Measurements from ENCODE around the gene TGM5. TPM values are rescaled to one million over a fixed set of nuclear protein-coding genes. Genes with fewer than 3 reads are reported as not detected.

Gene TGM5
- total RNA-seq, 2 donors from 2014 or later = not detected

DNA sequence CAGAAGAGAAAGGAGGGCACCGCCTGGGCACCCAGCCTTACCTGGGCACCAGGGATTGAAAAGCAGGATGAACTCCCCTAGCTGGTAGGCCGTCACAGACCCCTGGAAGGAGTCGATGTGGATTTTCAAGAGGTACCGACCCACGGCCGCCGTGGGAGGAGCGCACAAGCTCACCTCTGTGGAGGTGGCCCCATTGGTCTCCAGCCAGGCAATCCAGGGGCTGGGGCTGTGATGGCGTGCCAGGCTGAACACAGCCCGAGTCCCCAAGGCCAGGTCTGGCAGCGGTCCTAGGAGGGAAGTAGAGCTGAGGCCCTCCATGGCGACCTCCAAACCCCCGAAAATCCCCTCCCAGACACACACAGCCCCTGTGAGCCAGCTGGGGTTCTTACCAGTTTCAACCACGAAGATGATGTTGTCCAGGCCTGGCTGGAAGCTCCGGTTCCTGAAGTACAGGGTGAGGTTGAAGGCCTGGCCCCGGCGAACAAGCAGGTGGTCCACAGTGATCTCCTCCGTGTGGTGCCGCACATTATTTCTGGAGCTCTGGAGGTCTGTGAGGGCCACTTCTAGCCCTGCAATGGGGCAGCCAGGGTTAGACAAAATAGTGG, 6.6 kb downstream of the TGM5 start:
- Histone ChIP-seq H3K4me1 (ENCODE audit: control insufficient read depth in 1 of 2, low read depth in 2 of 2) (no peaks in the 10 kb centered on the region), H3K36me3 (no peaks in the 10 kb centered on the region), H3K4me3 (no peak overlapping the region), H3K27me3 (replicated peaks; ENCODE audit: insufficient read depth) (no peaks in the 10 kb centered on the region), H3K9me3 (no peaks in the 10 kb centered on the region), H3K27ac (no peak overlapping the region)
- DNase-seq (ENCODE audit: low spot score) (no peak), ATAC-seq (ENCODE audit: insufficient number of reproducible peaks, low FRiP score, low read depth) (no peak)
- no peak for TF ChIP-seq CTCF (IDR thresholded peaks at IDR 0.05)

- Histone ChIP-seq H3K4me1 (ENCODE audit: control insufficient read depth in 1 of 2, low read depth in 2 of 2) (no peaks in the 10 kb centered on the region), H3K27ac (no peak overlapping the region), H3K27me3 (replicated peaks; ENCODE audit: insufficient read depth) (no peaks in the 10 kb centered on the region), H3K4me3 (no peak overlapping the region), H3K9me3 (no peaks in the 10 kb centered on the region), H3K36me3 (no peaks in the 10 kb centered on the region)
- DNase-seq (ENCODE audit: low spot score) (no peak), ATAC-seq (ENCODE audit: insufficient number of reproducible peaks, low FRiP score, low read depth) (no peak)
- no peak for TF ChIP-seq CTCF (IDR thresholded peaks at IDR 0.05)
Observed at GRCh38 chr15:43258781-43259180, 7.9 kb downstream of the TGM5 start.

DNA sequence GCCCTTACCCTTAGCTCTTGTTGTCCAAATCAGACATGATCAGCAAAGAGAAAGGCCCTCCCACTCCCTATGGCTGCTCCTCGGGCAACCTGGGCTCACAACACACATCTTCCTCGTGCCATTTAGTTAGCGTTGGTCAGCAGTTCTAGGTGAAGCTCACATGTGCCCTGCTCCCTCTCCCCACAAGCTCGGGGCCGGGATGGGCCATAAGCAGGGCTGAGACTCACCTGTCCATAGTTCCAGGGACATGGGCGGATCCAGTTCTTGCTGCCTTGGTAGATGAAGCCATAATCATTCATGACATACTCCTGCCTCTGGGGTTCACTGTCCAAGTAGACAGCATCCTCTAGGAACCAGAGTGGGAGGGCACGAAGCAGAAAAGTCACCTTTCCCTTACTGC, 10.4 kb downstream of the TGM5 start:
- DNase-seq (ENCODE audit: low spot score) (no peak), ATAC-seq (ENCODE audit: insufficient number of reproducible peaks, low FRiP score, low read depth) (no peak)
- Histone ChIP-seq H3K27ac (no peak overlapping the region), H3K27me3 (replicated peaks; ENCODE audit: insufficient read depth) (no peaks in the 10 kb centered on the region), H3K9me3 (no peaks in the 10 kb centered on the region), H3K36me3 (no peaks in the 10 kb centered on the region), H3K4me3 (no peak overlapping the region), H3K4me1 (ENCODE audit: control insufficient read depth in 1 of 2, low read depth in 2 of 2) (no peaks in the 10 kb centered on the region)
- no peak for TF ChIP-seq CTCF (IDR thresholded peaks at IDR 0.05)

GRCh38 chr15:43255376-43255775, 11.4 kb downstream of the TGM5 start:
- TF ChIP-seq CTCF (IDR thresholded peaks at IDR 0.05) = no peak
- no peaks in the 10 kb centered on the region for H3K9me3 ChIP-seq

GRCh38 chr15:43253431-43254403, 13.0 kb downstream of the TGM5 start:
- Histone ChIP-seq H3K4me3 (no peak overlapping the region), H3K27me3 (replicated peaks; ENCODE audit: insufficient read depth) (no peaks in the 10 kb centered on the region), H3K4me1 (ENCODE audit: control insufficient read depth in 1 of 2, low read depth in 2 of 2) (no peaks in the 10 kb centered on the region), H3K36me3 (no peaks in the 10 kb centered on the region), H3K27ac (no peak overlapping the region), H3K9me3 (no peaks in the 10 kb centered on the region)
- no peak for ATAC-seq (ENCODE audit: insufficient number of reproducible peaks, low FRiP score, low read depth)
- no peak for TF ChIP-seq CTCF (IDR thresholded peaks at IDR 0.05)
- DNase-seq (ENCODE audit: low spot score) = no peak

More at GRCh38 chr15:43255376-43255775, 11.4 kb downstream of the TGM5 start:
- H3K27me3 ChIP-seq (replicated peaks; ENCODE audit: insufficient read depth) = no peaks in the 10 kb centered on the region
- no peak for DNase-seq (ENCODE audit: low spot score)
- no peaks in the 10 kb centered on the region for H3K4me1 ChIP-seq (ENCODE audit: control insufficient read depth in 1 of 2, low read depth in 2 of 2)
- H3K27ac ChIP-seq = no peak overlapping the region
- H3K36me3 ChIP-seq = no peaks in the 10 kb centered on the region
- no peak overlapping the region for H3K4me3 ChIP-seq
- no peak for ATAC-seq (ENCODE audit: insufficient number of reproducible peaks, low FRiP score, low read depth)
